LNCaP clone FGC (cell line): ENCODE data around the gene DPF3.

Source experiments
- DNase-seq: peaks from one replicate; pipeline ENCODE4 v3.0.0-alpha.2; 2011; ENCODE audit warnings: low read depth
- H3K4me3 ChIP-seq: 2 replicates; pipeline ENCODE4 v1.5.1; 2011; ENCODE audit warnings: mild to moderate bottlenecking, low read depth, low read length, control low read depth
- TF ChIP-seq, protein P1 (sequence below): IDR thresholded peaks from 2 replicates; pipeline ENCODE4 v1.5.1; 2012; ENCODE audit warnings: mild to moderate bottlenecking; ENCODE audit not compliant: control insufficient read depth, insufficient read depth; ENCODE audit errors: extremely low read depth

DPF3 gene

DNA sequence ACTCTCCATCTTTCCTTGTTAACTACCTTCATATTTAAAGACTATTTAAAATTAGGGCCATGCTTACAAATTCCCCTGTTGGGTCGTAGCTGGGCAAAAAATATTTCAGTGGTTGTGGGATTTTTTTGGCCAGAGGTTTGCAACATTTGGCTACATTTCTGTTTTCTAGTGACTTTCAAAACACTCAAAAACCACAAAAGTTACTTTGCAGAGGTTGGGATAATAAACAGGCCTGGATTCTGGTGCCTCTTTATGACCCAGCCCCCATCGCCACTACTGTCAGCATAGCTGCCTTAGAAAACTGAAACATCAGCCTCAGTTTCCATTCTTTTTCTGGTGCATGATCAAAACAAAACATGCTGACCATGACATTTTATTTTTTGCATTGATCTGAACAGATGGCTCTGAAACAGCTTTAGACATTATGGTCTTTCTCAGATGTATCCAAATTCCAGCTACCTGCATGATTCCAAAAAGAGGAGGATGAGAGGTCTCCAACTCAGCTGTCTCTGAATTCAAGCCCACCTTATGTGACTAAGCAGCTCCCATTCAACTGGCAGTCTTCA lies 5.2 kb downstream of the DPF3 start:
- TF ChIP-seq, protein P1, sequence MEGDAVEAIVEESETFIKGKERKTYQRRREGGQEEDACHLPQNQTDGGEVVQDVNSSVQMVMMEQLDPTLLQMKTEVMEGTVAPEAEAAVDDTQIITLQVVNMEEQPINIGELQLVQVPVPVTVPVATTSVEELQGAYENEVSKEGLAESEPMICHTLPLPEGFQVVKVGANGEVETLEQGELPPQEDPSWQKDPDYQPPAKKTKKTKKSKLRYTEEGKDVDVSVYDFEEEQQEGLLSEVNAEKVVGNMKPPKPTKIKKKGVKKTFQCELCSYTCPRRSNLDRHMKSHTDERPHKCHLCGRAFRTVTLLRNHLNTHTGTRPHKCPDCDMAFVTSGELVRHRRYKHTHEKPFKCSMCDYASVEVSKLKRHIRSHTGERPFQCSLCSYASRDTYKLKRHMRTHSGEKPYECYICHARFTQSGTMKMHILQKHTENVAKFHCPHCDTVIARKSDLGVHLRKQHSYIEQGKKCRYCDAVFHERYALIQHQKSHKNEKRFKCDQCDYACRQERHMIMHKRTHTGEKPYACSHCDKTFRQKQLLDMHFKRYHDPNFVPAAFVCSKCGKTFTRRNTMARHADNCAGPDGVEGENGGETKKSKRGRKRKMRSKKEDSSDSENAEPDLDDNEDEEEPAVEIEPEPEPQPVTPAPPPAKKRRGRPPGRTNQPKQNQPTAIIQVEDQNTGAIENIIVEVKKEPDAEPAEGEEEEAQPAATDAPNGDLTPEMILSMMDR, result no peak
- H3K4me3 ChIP-seq, result no peak overlapping the region
- no peak for DNase-seq

DNA sequence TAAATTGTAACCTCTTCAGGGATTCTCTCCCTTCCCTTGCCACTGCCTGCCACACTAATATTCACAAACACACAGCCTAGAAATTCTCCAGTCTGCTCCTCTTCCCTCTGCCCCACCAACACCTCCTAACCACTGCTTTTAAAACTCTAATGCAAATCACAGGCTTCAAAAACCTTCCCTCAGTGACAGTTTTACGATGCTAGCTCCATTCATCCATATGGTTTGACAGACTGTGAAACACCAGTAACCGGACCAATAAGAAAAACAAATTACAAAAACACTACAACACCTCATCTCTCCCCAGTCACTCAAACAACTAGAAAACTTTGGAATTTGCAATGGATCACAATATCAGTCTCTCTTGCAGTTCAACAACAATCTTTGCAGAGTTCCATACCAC lies 5.7 kb downstream of the DPF3 start:
- DNase-seq, result no peak
- TF ChIP-seq, protein P1, result no peak
- H3K4me3 ChIP-seq, result no peak overlapping the region

DNA sequence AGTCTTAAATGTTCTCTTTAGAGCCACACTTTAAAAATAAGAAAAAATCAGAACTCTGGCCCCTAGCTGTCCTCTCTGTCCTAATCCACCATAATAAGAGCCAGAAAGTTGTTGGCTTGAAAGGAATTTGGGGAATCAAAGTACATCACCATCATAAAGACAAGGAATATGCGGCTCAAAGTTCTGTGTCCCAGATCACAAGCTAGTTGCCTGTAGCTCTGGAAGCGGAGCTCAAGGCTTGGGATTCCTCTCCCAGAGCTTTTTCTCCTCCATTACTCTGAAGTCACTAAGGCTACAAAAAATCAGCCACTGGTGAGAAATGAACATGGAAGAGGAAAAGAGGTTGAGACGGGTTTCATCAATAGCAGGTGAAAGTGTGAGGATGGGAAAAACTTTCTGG lies 6.4 kb downstream of the DPF3 start:
- H3K4me3 ChIP-seq, result no peak overlapping the region
- TF ChIP-seq, protein P1, result no peak
- no peak for DNase-seq

DNA sequence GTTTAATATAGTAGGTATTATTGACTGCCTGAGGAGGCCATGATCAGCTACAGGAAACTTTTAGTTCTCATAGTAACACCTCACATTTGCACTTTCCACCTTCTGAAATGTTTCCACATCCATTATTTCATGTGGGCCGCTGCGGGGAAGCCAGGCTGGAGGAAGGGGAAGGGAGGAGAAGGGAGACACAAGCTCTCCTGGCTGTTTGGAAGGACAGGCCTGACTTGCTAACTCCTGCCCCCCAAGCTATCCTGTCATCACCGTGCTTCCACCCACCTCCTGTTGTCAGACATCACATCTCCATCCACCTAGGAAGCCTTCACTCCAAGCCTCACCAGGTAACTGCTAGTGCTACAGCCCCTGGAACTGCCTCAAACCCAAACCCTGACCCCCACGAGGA lies 9.5 kb downstream of the DPF3 start:
- DNase-seq, result no peak
- H3K4me3 ChIP-seq, result no peak overlapping the region
- TF ChIP-seq, protein P1, result no peak

DNA sequence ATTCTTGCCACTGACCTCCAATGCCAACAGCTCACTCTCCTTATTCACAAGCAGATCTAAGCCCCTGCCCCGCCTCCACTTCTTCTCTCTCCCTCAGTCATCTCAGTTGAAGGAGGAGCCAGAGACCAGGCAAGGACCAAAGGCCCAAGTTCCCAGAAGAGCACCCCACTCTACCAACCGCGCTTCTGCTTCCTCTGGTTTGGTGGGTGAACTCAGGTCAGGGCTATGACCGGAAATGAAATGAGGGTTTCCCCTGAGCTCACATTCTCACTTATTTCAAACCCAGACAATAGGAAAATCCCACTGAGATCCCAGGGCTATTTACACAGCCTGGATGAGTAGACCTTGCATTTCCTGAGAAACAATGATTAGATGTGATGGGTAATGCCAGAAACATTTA lies 9.9 kb downstream of the DPF3 start:
- H3K4me3 ChIP-seq, result no peak overlapping the region
- DNase-seq, result no peak
- TF ChIP-seq, protein P1, result no peak

DNA sequence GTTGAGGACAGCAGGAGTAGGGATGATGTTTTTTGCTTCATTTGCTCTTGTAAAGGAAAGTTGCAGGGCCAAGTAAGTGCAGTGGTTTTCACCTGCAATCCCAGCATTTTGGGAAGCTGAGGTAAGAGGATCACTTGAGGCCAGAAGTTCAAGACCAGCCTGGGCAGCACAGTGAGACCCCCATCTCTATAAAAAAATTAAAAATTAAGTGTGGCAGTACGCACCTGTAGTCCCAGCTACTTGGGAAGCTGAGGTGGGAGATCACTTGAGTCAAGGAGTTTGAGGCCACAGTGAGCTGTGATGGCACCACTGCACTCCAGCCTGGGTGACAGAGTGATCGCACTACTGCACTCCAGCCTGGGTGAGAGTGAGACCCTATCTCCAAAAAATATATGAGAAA lies 10.8 kb downstream of the DPF3 start:
- DNase-seq, result no peak
- TF ChIP-seq, protein P1, result no peak
- no peak overlapping the region for H3K4me3 ChIP-seq

DNA sequence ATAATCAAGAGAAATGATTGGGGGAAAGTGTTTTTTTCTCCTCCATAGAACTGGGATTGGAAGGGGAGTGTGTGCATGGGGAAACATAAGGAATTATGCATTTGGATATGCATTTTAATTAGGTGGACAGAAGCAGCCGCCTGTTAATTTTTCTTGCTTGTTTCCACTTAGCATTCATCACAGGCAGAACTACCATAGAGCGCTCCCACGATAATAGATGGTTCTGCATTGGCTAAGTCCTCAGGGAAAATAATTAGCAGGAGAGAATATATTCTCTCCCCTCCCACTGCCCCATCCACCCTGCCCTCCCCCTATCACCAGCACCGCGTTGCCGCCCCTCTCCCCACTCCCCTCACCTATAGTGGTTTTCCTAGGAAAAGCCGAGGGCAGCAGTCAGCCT lies 11.4 kb downstream of the DPF3 start:
- no peak for DNase-seq
- no peak overlapping the region for H3K4me3 ChIP-seq
- TF ChIP-seq, protein P1, result no peak
